Measurements from ENCODE around the gene HECW1.

- no peak for TF ChIP-seq PAX5 (IDR thresholded peaks at IDR 0.05; ENCODE audit: insufficient read depth, low read length, severe bottlenecking)
- no peak for TF ChIP-seq POLR2A (IDR thresholded peaks at IDR 0.05; ENCODE audit: low read depth, low read length)
Observed at GRCh38 chr7:43460733-43461348, 348.4 kb downstream of the HECW1 start.

Measured in GM12891 (cell line).